ENCODE measurements around the gene RMC1. TPM values are rescaled to one million over a fixed set of nuclear protein-coding genes. Genes with fewer than 3 reads are reported as not detected.

Gene RMC1
- total RNA-seq, 1 experiment from 2014 or later = 12.9 TPM

GRCh38 chr18:23570912-23571504 is 67.7 kb downstream of the RMC1 start:
- H3K4me3 Mint-ChIP-seq (ENCODE audit: unreplicated experiment) = no peak overlapping the region
- H3K36me3 ChIP-seq (ENCODE audit: control insufficient read depth, insufficient read depth, low read length) = no peaks in the 10 kb centered on the region
- no peaks in the 10 kb centered on the region for H3K27me3 Mint-ChIP-seq (ENCODE audit: insufficient read depth, unreplicated experiment)
- no peak for TF ChIP-seq CTCF (IDR thresholded peaks at IDR 0.05; ENCODE audit: insufficient read depth in 1 of 2, low read depth in 1 of 2, low read length in 1 of 2, severe bottlenecking in 1 of 2, unreplicated experiment in 1 of 2)
- intact Hi-C loops (cut with micrococcal nuclease; ENCODE audit: unreplicated experiment) = no loop called here
- H3K4me1 Mint-ChIP-seq (ENCODE audit: low read depth, unreplicated experiment) = no peaks in the 10 kb centered on the region
- DNase-seq = no peak
- H3K9me3 ChIP-seq = no peaks in the 10 kb centered on the region
- ChIA-PET POLR2A (no interaction called here), CTCF (interaction anchor here (0.9 kb wide), 1 partner anchor 58 kb away, joined by 4 read pairs; no protein-coding TSS in a partner anchor)
- no peak overlapping the region for H3K4me3 ChIP-seq (ENCODE audit: low read depth, low read length)
- H3K4me1 ChIP-seq = peaks cover 15% of the 10 kb centered on the region
- H3K27me3 ChIP-seq (replicated peaks; ENCODE audit: control insufficient read depth, insufficient read depth, low read length) = no peaks in the 10 kb centered on the region
- no TSS peak for BruUV-seq (replicated peaks)
- H3K9me3 Mint-ChIP-seq (ENCODE audit: unreplicated experiment) = no peaks in the 10 kb centered on the region
- no peak overlapping the region for H3K27ac Mint-ChIP-seq (ENCODE audit: unreplicated experiment)
- H3K36me3 Mint-ChIP-seq (ENCODE audit: insufficient read depth, unreplicated experiment) = peaks cover 31% of the 10 kb centered on the region

- Mint-ChIP-seq H3K4me3 (ENCODE audit: unreplicated experiment) (no peak overlapping the region), H3K4me1 (ENCODE audit: low read depth, unreplicated experiment) (no peaks in the 10 kb centered on the region), H3K9me3 (ENCODE audit: unreplicated experiment) (no peaks in the 10 kb centered on the region), H3K27ac (ENCODE audit: unreplicated experiment) (no peak overlapping the region), H3K27me3 (ENCODE audit: insufficient read depth, unreplicated experiment) (no peaks in the 10 kb centered on the region), H3K36me3 (ENCODE audit: insufficient read depth, unreplicated experiment) (peaks cover 32% of the 10 kb centered on the region)
- Histone ChIP-seq H3K4me1 (peaks cover 15% of the 10 kb centered on the region), H3K9me3 (no peaks in the 10 kb centered on the region), H3K27me3 (replicated peaks; ENCODE audit: control insufficient read depth, insufficient read depth, low read length) (no peaks in the 10 kb centered on the region), H3K36me3 (ENCODE audit: control insufficient read depth, insufficient read depth, low read length) (no peaks in the 10 kb centered on the region), H3K4me3 (ENCODE audit: low read depth, low read length) (no peak overlapping the region)
- intact Hi-C loops (cut with micrococcal nuclease; ENCODE audit: unreplicated experiment) = loop anchor here (2.0 kb wide), 1 partner anchor 15 kb away; the partner anchor contains the start of gene NPC1
- no peak for TF ChIP-seq CTCF (IDR thresholded peaks at IDR 0.05; ENCODE audit: insufficient read depth in 1 of 2, low read depth in 1 of 2, low read length in 1 of 2, severe bottlenecking in 1 of 2, unreplicated experiment in 1 of 2)
- DNase-seq = peak in 1 of 2 experiments; percentile 17
- ChIA-PET POLR2A (no interaction called here), CTCF (no interaction called here)
- no TSS peak for BruUV-seq (replicated peaks)
Observed at GRCh38 chr18:23572012-23572411, 68.7 kb downstream of the RMC1 start.

- Histone ChIP-seq H3K9me3 (no peaks in the 10 kb centered on the region), H3K4me3 (ENCODE audit: low read depth, low read length) (no peak overlapping the region), H3K27me3 (replicated peaks; ENCODE audit: control insufficient read depth, insufficient read depth, low read length) (no peaks in the 10 kb centered on the region), H3K4me1 (peaks cover 15% of the 10 kb centered on the region), H3K36me3 (ENCODE audit: control insufficient read depth, insufficient read depth, low read length) (no peaks in the 10 kb centered on the region)
- no peaks in the 10 kb centered on the region for H3K9me3 Mint-ChIP-seq (ENCODE audit: unreplicated experiment)
- H3K27ac Mint-ChIP-seq (ENCODE audit: unreplicated experiment) = no peak overlapping the region
- CTCF ChIA-PET = no interaction called here
- no TSS peak for BruUV-seq (replicated peaks)
- H3K36me3 Mint-ChIP-seq (ENCODE audit: insufficient read depth, unreplicated experiment) = peaks cover 28% of the 10 kb centered on the region
- H3K4me3 Mint-ChIP-seq (ENCODE audit: unreplicated experiment) = no peak overlapping the region
- intact Hi-C loops (cut with micrococcal nuclease; ENCODE audit: unreplicated experiment) = loop anchor here (2.0 kb wide), 1 partner anchor 14 kb away; the partner anchor contains the start of gene NPC1
- no peak for TF ChIP-seq CTCF (IDR thresholded peaks at IDR 0.05; ENCODE audit: insufficient read depth in 1 of 2, low read depth in 1 of 2, low read length in 1 of 2, severe bottlenecking in 1 of 2, unreplicated experiment in 1 of 2)
- no peaks in the 10 kb centered on the region for H3K27me3 Mint-ChIP-seq (ENCODE audit: insufficient read depth, unreplicated experiment)
- POLR2A ChIA-PET = no interaction called here
- DNase-seq = no peak
- H3K4me1 Mint-ChIP-seq (ENCODE audit: low read depth, unreplicated experiment) = no peaks in the 10 kb centered on the region
Observed at GRCh38 chr18:23572570-23572969, 69.3 kb downstream of the RMC1 start.

Measured in Caco-2 (cell line).